WERI-Rb-1 (cell line): Measurements from ENCODE around the gene SFT2D1.
"Not testable (repeated sequence)": the region's sequence is repeated elsewhere in the genome, so short reads cannot be mapped to it uniquely, and the experiment has no call there.

Experiments
- DNase-seq: peaks from one replicate; pipeline ENCODE4 v3.0.0-alpha.2; 2020
- H3K27ac ChIP-seq: fragments of 250-450 bp; sonication (Bioruptor Pico); 2 replicates; pipeline ENCODE4 v1.5.1; 2020; ENCODE audit warnings: mild to moderate bottlenecking, moderate library complexity
- H3K27me3 ChIP-seq: fragments of 250-450 bp; sonication (Bioruptor Pico); 2 replicates; pipeline ENCODE4 v1.5.1; 2021; ENCODE audit warnings: mild to moderate bottlenecking, low read depth, moderate library complexity; ENCODE audit not compliant: insufficient read depth, severe bottlenecking
- H3K36me3 ChIP-seq: fragments of 250-450 bp; sonication (Bioruptor Pico); 2 replicates; pipeline ENCODE4 v1.5.1; 2020; ENCODE audit warnings: mild to moderate bottlenecking, moderate library complexity
- H3K4me3 ChIP-seq: 2 replicates; pipeline ENCODE4 v1.5.1; 2011; ENCODE audit warnings: low read depth, mild to moderate bottlenecking, control low read depth, low read length
- H3K9me3 ChIP-seq: fragments of 250-450 bp; sonication (Bioruptor Pico); 2 replicates; pipeline ENCODE4 v1.5.1; 2021; ENCODE audit warnings: mild to moderate bottlenecking, moderate library complexity; ENCODE audit not compliant: severe bottlenecking
- TF ChIP-seq, protein P1 (sequence below): IDR thresholded peaks from 2 replicates; pipeline ENCODE4 v1.5.1; 2011; ENCODE audit warnings: low read depth, mild to moderate bottlenecking, control low read depth, inconsistent platforms, low read length

Gene SFT2D1

DNA sequence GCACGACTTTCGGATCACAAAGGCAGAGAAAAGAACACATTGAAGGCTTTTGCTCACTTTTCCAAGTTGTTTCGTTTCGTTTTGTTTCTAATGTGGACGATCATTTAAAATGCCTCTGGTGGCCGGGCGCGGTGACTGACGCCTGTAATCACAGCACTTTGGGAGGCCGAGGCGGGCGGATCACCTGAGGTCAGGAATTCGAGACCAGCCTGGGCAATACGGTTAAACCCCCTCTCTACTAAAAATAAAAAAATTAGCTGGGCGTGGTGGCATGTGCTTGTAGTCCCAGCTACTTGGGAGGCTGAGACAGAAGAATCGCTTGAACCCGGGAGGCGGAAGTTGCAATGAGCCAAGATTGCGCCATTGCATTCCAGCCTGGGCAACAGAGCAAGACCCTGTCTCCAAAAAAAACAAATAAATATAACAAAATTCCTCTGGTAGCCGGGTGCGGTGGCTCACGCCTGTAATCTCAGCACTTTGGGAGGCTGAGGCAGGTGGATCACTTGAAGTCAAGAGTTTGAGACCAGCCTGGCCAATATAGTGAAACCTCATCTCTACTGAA lies 41.5 kb upstream of the SFT2D1 start:
- not testable (repeated sequence) for H3K27me3 ChIP-seq, H3K9me3 ChIP-seq, H3K36me3 ChIP-seq
- H3K27ac ChIP-seq, result peak overlapping the region; percentile 79
- DNase-seq, result peak; percentile 55
- TF ChIP-seq, protein P1, sequence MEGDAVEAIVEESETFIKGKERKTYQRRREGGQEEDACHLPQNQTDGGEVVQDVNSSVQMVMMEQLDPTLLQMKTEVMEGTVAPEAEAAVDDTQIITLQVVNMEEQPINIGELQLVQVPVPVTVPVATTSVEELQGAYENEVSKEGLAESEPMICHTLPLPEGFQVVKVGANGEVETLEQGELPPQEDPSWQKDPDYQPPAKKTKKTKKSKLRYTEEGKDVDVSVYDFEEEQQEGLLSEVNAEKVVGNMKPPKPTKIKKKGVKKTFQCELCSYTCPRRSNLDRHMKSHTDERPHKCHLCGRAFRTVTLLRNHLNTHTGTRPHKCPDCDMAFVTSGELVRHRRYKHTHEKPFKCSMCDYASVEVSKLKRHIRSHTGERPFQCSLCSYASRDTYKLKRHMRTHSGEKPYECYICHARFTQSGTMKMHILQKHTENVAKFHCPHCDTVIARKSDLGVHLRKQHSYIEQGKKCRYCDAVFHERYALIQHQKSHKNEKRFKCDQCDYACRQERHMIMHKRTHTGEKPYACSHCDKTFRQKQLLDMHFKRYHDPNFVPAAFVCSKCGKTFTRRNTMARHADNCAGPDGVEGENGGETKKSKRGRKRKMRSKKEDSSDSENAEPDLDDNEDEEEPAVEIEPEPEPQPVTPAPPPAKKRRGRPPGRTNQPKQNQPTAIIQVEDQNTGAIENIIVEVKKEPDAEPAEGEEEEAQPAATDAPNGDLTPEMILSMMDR, result 0 out of 2 replicates have a peak, but pooled peaks have one; percentile 2
- H3K4me3 ChIP-seq, result peak overlapping the region; percentile 87

DNA sequence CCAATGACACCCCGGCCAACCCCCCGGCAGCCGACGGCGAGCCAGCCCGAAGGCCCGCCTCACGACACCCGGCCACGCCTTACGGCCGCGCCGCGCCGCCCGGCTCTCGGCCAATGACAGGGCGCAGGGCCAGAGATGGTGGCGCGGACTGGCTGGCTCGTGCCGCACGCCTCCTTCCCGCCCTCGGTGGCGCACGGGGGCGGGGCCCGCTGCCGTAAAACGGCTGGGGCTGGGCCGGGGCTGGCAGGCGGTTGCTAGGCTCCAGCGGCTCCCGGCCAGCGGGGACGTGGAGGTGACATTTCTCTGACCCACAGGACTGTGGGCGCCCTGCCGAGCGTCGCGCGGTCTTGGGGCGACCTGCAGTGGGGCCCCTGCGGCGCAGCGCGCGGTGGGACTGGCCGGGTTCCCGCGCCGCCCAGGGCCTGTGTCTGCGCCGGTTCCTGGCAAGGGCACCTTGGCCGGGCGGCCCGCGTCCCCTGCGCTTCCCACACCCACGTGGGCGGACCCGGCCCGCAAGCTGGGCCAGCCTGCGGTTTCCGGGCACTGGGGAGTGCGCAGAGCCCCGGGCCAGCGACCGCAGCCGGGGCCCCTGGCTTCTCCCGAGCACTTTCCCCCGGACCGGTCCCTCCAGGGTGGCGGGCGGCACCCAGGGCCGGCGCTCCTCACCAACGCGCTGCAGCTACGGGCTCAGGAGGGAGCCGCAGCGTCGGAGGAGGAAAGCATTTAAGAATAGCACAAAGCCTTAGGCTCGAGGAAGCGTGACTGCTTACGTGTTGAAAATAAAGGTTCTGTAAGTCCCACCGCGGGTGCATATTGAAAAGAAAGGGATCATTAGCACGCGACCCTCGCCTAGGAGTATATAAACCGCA lies 40.8 kb upstream of the SFT2D1 start, which contains the start of gene MPC1:
Gene MPC1 (minus strand): TSS at position 8 of the 869 bp plus-strand sequence. CDS start 64 bp downstream, outside the sequence.
- Histone ChIP-seq H3K27ac (peak within 1 kb of the TSS; percentile 79), H3K4me3 (peak within 1 kb of the TSS; percentile 87), H3K27me3 (no peaks in the 10 kb centered on the region), H3K36me3 (no peaks in the 10 kb centered on the region), H3K9me3 (no peaks in the 10 kb centered on the region)
- DNase-seq, result peak; percentile 96
- TF ChIP-seq, protein P1, result no peak

DNA sequence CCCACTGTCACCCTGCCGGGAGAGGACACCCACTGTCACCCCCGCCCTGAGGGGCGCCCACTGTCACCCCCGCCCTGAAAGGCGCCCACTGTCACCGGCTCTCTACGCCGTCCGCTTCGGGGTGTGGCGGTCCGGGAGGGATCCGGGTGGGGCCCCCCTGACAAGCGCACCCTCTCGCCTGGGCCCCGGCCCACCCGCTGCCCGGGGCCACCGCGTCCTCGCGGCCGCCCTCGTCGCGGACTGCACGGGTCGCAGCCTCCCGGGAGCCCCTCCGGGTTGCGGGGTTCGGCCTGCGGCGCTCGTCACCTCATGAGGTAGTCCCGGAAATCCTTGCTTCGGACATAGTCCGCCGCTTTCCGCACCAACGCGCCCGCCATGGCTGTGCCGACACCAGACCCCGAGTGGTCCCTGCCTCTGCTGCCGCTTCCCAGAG lies 40.2 kb upstream of the SFT2D1 start:
- Histone ChIP-seq H3K27me3 (no peaks in the 10 kb centered on the region), H3K27ac (peak overlapping the region; percentile 69), H3K9me3 (no peaks in the 10 kb centered on the region), H3K36me3 (no peaks in the 10 kb centered on the region), H3K4me3 (peak overlapping the region; percentile 72)
- TF ChIP-seq, protein P1, result no peak
- no peak for DNase-seq

DNA sequence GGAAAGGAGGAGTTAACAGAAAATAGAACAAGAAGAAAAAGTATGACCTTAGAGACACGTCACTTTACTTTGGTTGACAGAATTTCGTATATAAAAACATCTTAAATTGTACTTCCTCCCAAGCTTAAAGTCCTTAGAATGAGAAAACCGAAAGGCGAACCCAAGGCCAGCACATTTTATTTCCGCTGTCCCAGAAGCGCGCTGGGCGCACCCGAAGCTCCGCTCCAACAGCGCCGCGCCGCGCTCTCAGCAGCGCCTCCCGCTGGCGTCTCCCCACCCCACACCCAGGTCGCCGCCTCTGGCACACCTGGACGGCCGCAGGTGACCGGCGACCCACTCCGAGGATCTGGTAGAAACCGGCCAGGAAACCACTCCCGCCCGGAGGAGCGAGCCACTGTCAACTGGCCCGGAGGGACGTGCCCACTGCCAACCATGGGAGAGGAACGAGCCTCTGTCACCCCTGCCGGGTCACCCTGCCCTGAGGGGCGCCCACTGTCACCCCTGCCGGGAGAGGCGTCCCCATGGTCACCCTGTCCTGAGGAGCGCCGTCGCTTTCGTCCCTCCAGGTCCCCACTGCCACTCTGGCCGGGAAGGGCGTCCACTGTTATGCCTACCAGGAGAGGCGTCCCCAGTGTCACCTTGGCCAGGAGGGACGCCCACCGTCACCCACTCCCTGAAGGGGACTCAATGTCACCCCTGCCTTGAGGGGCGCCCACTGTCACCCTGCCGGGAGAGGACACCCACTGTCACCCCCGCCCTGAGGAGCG lies 39.6 kb upstream of the SFT2D1 start:
- Histone ChIP-seq H3K36me3 (no peaks in the 10 kb centered on the region), H3K27me3 (no peaks in the 10 kb centered on the region), H3K9me3 (no peaks in the 10 kb centered on the region), H3K4me3 (peak overlapping the region; percentile 72), H3K27ac (peak overlapping the region; percentile 49)
- peak; percentile 81 for DNase-seq
- TF ChIP-seq, protein P1, result peak; percentile 87

DNA sequence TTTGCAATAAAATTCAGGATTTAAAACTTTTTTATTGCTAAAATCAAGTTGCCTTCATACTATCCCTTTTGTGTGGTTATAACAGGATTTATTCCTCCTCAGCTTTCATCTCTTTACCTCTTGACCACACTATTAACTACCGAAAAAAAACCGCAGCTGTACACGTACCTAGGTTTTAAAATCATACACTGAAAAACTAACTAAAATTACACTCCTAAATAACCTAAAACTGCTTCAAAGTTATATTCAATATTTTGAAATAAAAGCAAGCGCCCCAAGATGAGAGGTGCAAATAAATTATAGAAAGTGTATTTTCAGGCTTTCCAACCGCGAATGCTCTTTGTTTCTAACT lies 39.0 kb upstream of the SFT2D1 start:
- H3K27me3 ChIP-seq, result no peaks in the 10 kb centered on the region
- no peak for DNase-seq
- H3K9me3 ChIP-seq, result no peaks in the 10 kb centered on the region
- H3K4me3 ChIP-seq, result peak overlapping the region; percentile 72
- peak overlapping the region; percentile 49 for H3K27ac ChIP-seq
- TF ChIP-seq, protein P1, result no peak
- no peaks in the 10 kb centered on the region for H3K36me3 ChIP-seq
